GM12872 (cell line): Measurements from ENCODE around the gene ATL1.

ENCODE experiments used
- TF ChIP-seq, protein P1 (sequence below): IDR thresholded peaks from 3 replicates; pipeline ENCODE4 v1.5.1; 2011; ENCODE audit warnings: low read depth, mild to moderate bottlenecking, low read length, moderate library complexity; ENCODE audit not compliant: insufficient read depth

Gene ATL1

DNA sequence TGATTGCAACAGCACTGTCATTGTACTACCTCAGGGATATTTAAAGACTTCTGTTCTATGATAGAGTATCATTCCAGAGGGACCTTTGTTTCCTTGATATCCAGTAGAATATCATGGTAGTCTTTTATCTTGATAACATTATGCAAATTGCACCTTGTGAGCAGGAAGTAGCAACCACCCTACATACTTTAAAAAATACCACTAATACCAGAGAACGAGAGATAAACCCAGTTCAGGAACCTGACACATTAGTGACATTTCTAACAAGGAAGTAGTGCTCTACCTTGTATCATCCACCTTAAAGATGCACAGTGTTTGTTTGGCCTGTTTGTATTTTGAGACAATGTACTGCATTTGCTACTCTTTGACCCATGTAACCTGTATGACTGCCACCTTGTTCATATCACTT, 18.8 kb upstream of the ATL1 start:
- TF ChIP-seq, protein P1, sequence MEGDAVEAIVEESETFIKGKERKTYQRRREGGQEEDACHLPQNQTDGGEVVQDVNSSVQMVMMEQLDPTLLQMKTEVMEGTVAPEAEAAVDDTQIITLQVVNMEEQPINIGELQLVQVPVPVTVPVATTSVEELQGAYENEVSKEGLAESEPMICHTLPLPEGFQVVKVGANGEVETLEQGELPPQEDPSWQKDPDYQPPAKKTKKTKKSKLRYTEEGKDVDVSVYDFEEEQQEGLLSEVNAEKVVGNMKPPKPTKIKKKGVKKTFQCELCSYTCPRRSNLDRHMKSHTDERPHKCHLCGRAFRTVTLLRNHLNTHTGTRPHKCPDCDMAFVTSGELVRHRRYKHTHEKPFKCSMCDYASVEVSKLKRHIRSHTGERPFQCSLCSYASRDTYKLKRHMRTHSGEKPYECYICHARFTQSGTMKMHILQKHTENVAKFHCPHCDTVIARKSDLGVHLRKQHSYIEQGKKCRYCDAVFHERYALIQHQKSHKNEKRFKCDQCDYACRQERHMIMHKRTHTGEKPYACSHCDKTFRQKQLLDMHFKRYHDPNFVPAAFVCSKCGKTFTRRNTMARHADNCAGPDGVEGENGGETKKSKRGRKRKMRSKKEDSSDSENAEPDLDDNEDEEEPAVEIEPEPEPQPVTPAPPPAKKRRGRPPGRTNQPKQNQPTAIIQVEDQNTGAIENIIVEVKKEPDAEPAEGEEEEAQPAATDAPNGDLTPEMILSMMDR, result no peak

GRCh38 chr14:50542941-50543418, 17.0 kb upstream of the ATL1 start:
- TF ChIP-seq, protein P1, result peak; percentile 66

DNA sequence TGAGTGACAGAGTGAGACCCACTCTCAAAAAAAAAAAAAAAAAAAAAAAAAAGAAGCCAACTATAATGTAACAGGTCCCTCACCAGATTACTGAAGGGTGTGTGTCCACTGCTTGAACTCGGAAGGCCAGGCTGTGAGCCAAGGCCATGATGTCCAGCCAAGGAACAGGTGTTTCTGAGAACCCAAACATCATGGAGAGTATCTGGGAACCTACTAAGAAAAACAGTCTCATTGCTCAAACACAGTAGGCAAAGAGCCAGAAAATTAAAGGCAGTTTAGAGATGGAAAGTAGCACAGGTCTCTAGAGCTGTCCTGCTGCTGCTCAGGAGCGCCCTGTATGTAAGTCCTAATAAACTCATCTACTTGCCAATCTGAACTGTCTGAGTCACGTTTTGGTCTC, 15.0 kb upstream of the ATL1 start:
- TF ChIP-seq, protein P1, result no peak

- TF ChIP-seq, protein P1, result no peak
Measured at GRCh38 chr14:50545618-50546017, 14.3 kb upstream of the ATL1 start.

GRCh38 chr14:50550294-50550693, 9.7 kb upstream of the ATL1 start:
- TF ChIP-seq, protein P1, result no peak

- TF ChIP-seq, protein P1, result no peak
Measured at GRCh38 chr14:50551877-50552276, 8.1 kb upstream of the ATL1 start.

GRCh38 chr14:50560931-50561285, 963 bp downstream of the ATL1 start:
- TF ChIP-seq, protein P1, result no peak

- TF ChIP-seq, protein P1, result no peak
Measured at GRCh38 chr14:50562841-50563240, 2.9 kb downstream of the ATL1 start.
